ENCODE results near the gene FRMPD4.

Gene FRMPD4

GRCh38 chrX:12372111-12372510 is 233.8 kb downstream of the FRMPD4 start:
- DNase-seq, result no peak

GRCh38 chrX:12374286-12374685 is 236.0 kb downstream of the FRMPD4 start:
- DNase-seq, result no peak

GRCh38 chrX:12378253-12378652 is 240.0 kb downstream of the FRMPD4 start:
- DNase-seq, result no peak

- DNase-seq, result no peak
Measured at GRCh38 chrX:12378706-12379105, 240.4 kb downstream of the FRMPD4 start.

- DNase-seq, result no peak
Measured at GRCh38 chrX:12379671-12380070, 241.4 kb downstream of the FRMPD4 start.

- no peak for DNase-seq
Measured at GRCh38 chrX:12383196-12383595, 244.9 kb downstream of the FRMPD4 start.

GRCh38 chrX:12390301-12390700 is 252.0 kb downstream of the FRMPD4 start:
- DNase-seq, result no peak

- no peak for DNase-seq
Measured at GRCh38 chrX:12396584-12396983, 258.3 kb downstream of the FRMPD4 start.

- DNase-seq, result no peak
Measured at GRCh38 chrX:12400218-12400617, 261.9 kb downstream of the FRMPD4 start.

- no peak for DNase-seq
Measured at GRCh38 chrX:12401252-12401651, 263.0 kb downstream of the FRMPD4 start.

GRCh38 chrX:12403474-12404082 is 265.3 kb downstream of the FRMPD4 start:
- DNase-seq, result no peak

GRCh38 chrX:12405306-12405705 is 267.0 kb downstream of the FRMPD4 start:
- no peak for DNase-seq

GRCh38 chrX:12410523-12410922 is 272.2 kb downstream of the FRMPD4 start:
- DNase-seq, result no peak

GRCh38 chrX:12411831-12412230 is 273.6 kb downstream of the FRMPD4 start:
- DNase-seq, result no peak

GRCh38 chrX:12412561-12412960 is 274.3 kb downstream of the FRMPD4 start:
- no peak for DNase-seq

GRCh38 chrX:12419591-12419990 is 281.3 kb downstream of the FRMPD4 start:
- no peak for DNase-seq

- no peak for DNase-seq
Measured at GRCh38 chrX:12421918-12422317, 283.6 kb downstream of the FRMPD4 start.

- no peak for DNase-seq
Measured at GRCh38 chrX:12423346-12423745, 285.1 kb downstream of the FRMPD4 start.

- no peak for DNase-seq
Measured at GRCh38 chrX:12425496-12425895, 287.2 kb downstream of the FRMPD4 start.

GRCh38 chrX:12426420-12426819 is 288.1 kb downstream of the FRMPD4 start:
- DNase-seq, result no peak

- DNase-seq, result no peak
Measured at GRCh38 chrX:12434493-12434892, 296.2 kb downstream of the FRMPD4 start.

- no peak for DNase-seq
Measured at GRCh38 chrX:12439416-12439815, 301.1 kb downstream of the FRMPD4 start.

- no peak for DNase-seq
Measured at GRCh38 chrX:12440246-12440645, 302.0 kb downstream of the FRMPD4 start.

GRCh38 chrX:12441381-12442128 is 303.3 kb downstream of the FRMPD4 start:
- DNase-seq, result no peak
